Heart left ventricle (tissue), 16 donors: ENCODE data around the gene SLC28A3. TPM values are rescaled to one million over a fixed set of nuclear protein-coding genes. Genes with fewer than 3 reads are reported as not detected.
"Not testable (repeated sequence)": the region's sequence is repeated elsewhere in the genome, so short reads cannot be mapped to it uniquely, and the experiment has no call there.

ENCODE experiments used
- ATAC-seq, 4 donors: fragments of 200-7000 bp; cut with Tn5 transposase; one replicate each; pipeline ENCODE4 v1.9.1; 2020 to 2022; ENCODE audit warnings: moderate library complexity in 4 of 4, mild to moderate bottlenecking in 3 of 4, moderate number of reproducible peaks in 1 of 4
- DNase-seq, 5 donors: peaks; one replicate each; pipeline ENCODE4 v3.0.0-alpha.2; 2020
- H3K27ac ChIP-seq, 12 donors: fragments of 200-600 bp; sonication (generic) in 4 of 12; one replicate each; pipeline versions ENCODE4 v1.5.0 to v1.8.0; 2016 to 2022; ENCODE audit warnings: mild to moderate bottlenecking in 2 of 12
- H3K27me3 ChIP-seq, 9 donors: fragments of 200-600 bp; sonication (generic) in 2 of 9; one replicate each; pipeline versions ENCODE4 v1.5.1 to v1.8.0; 2016 to 2022; ENCODE audit warnings: mild to moderate bottlenecking in 3 of 9
- H3K36me3 ChIP-seq, 9 donors: fragments of 200-600 bp; sonication (generic) in 2 of 9; one replicate each; pipeline versions ENCODE4 v1.5.0 to v1.8.0; 2018 to 2022; ENCODE audit warnings: mild to moderate bottlenecking in 2 of 9
- H3K4me1 ChIP-seq, 12 donors: fragments of 200-600 bp; sonication (generic) in 4 of 12; one replicate each; pipeline versions ENCODE4 v1.5.0 to v1.8.0; 2016 to 2022; ENCODE audit warnings: mild to moderate bottlenecking in 3 of 12
- H3K4me3 ChIP-seq, 12 donors: fragments of 200-600 bp; sonication (generic) in 4 of 12; one replicate each; pipeline versions ENCODE4 v1.5.0 to v1.8.0; 2017 to 2022; ENCODE audit warnings: mild to moderate bottlenecking in 9 of 12, moderate library complexity in 4 of 12
- H3K9me3 ChIP-seq, 12 donors: fragments of 200-600 bp; sonication (generic) in 4 of 12; one replicate each; pipeline versions ENCODE4 v1.5.0 to v1.8.0; 2016 to 2022; ENCODE audit warnings: mild to moderate bottlenecking in 1 of 12
- CTCF ChIP-seq, 12 donors: fragments of 200-600 bp; sonication (generic) in 4 of 12; IDR thresholded peaks; one replicate each; pipeline versions ENCODE4 v1.5.0 to v1.8.0; 2018 to 2022; ENCODE audit warnings: antibody characterized with exemption in 12 of 12, mild to moderate bottlenecking in 5 of 12
- POLR2A ChIP-seq, 2 donors: fragments of 450-650 bp; IDR thresholded peaks; one replicate each; pipeline ENCODE4 v1.6.1; 2017; ENCODE audit warnings: antibody characterized with exemption in 2 of 2, mild to moderate bottlenecking in 2 of 2, moderate library complexity in 2 of 2
- whole genome bisulfite sequencing, 4 donors: extraction: QIAGEN DNeasy Blood & Tissue Kit in 2 of 4; methylation state at CpG; one replicate each; pipeline versions ENCODE4 v1.1.5 to v1.1.7; 2013 to 2018; 5-methylcytosine and 5-hydroxymethylcytosine counted together
- intact Hi-C, 10 donors: fragments of 100-400 bp; cut with DNase I; formaldehyde crosslinking; loops; one replicate each; pipeline versions ENCODE4 v1.11.1 to v1.14.2; 2022
- long read RNA-seq, 3 donors: library from polyadenylated mRNA; unstranded; transcript quantifications; one replicate each; pipeline ENCODE4 v2.0.0, GENCODE V29; 2020 to 2021
- polyA plus RNA-seq, 2 donors: library from polyadenylated mRNA; stranded (reverse); fragments of 200-250 nt; gene quantifications; one replicate each; pipeline ENCODE4 v1.2.3, GENCODE V29; 2013
- total RNA-seq, 9 donors: library from RNA; depleted of rRNA in 2 of 9; stranded (reverse); fragments of >200 nt in 2 of 9; fragmentation: NEBNext Ultra II Directional in 3 of 9; extraction: Animal tissue kit (Norgen Biotek cat#: 25700) in 3 of 9; gene quantifications; one replicate each; pipeline versions ENCODE4 v1.1.0 to v1.2.4, GENCODE V29; 2016 to 2023
- donor health status: ischemic (EF 13 %, LVEDD 7.1; RV severe dilation, severe dysfunction).
- donor health status: healthy with polysubstance abuse.
- donor health status: DM: no; HTN: yes; CAD: no.
- donor health status: DM: no; HTN: no; CAD: no.
- donor health status: ischemic (EF 25% LVEDD 6.9; RV normal size, moderate dysfunction).
- donor health status: ischemic (EF 25% LVEDD 5.7; RV mildly dilated, moderate dysfunction).
- donor health status: healthy.
- donor health status: DM: yes; HTN: yes; CAD: no.
- donor health status: ischemic (EF 35%, LVEDD 5.7; RV mildly dilated, moderate dysfunction).
- donor health status: nonischemic (EF 11% LVEDD 7.7; RV severe dilation, severe dysfunction).
- donor health status: DM: yes; HTN: yes; CAD: no.
- donor health status: PGD.
- donor health status: ischemic (EF 29% LVEDD 5.4; RV normal size, mild dysfunction).
- donor health status: nonischemic (EF 23%, LVEDD 6.1; RV moderate dilation, normal function).

The SLC28A3 gene
- total RNA-seq (1 to 10 TPM in 1 of 9 donors, under 1 TPM in 7, not detected in 1; 0.10 to 5.7 (median 0.22) TPM), polyA plus RNA-seq (under 1 TPM; 0.04 TPM)
- long read RNA-seq, donor 1, result 0 reads
- long read RNA-seq, donor 2, result 0 reads
- long read RNA-seq, donor 3, result 0 reads

DNA sequence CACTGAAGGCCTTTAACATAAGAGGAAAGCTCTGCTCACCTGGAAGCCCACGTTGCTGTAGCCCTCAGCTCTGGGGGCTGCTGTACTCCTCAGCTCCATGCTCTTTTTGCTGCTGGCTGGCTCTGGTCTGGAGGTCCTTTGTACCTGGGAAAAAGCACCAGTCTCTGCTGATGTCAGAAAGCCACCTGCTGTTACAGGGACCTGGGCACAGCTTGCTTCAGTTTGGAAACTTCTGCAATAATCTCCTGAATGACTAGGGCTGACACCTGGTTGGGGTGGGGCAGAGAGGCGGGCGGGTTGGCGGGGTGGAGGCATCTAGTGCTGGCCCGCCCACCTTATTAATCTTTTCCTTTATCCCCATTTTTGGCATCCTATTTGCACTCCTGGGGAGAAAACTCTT, at the start of gene SLC28A3:
Gene SLC28A3, minus strand, starts transcription at position 224 of the 400 bp plus-strand sequence. Its CDS starts 125 bp downstream, at position 99.
- H3K4me3 ChIP-seq, result peak within 1 kb of the TSS in 1 of 12 donors; percentile 26

GRCh38 chr9:84390254-84390653, 49.7 kb upstream of the SLC28A3 start:
- 65 to 76% (median 75%) methylated on average over 7 of the region's 7 CpGs for WGBS, 4 donors
- intact Hi-C loops, result loop anchor here in 9 of 10 donors (5.0 to 10.0 kb wide), 7 partner anchors 565 to 1395 kb away; no protein-coding TSS in a partner anchor
- H3K27ac ChIP-seq, H3K4me3 ChIP-seq, H3K9me3 ChIP-seq, H3K4me1 ChIP-seq, H3K36me3 ChIP-seq, ATAC-seq, DNase-seq, H3K27me3 ChIP-seq: not testable (repeated sequence)

More for the DNA sequence above, at the start of gene SLC28A3:
- peak in 2 of 4 donors; percentile 3 to 6 for ATAC-seq
- Histone ChIP-seq H3K27me3 (no peaks in the 10 kb centered on the region), H3K27ac (peak within 1 kb of the TSS in 11 of 12 donors; percentile 26 to 71 (median 64)), H3K4me1 (peaks cover 0 to 30% (median 6%) of the 10 kb centered on the region in 12 donors), H3K36me3 (no peaks in the 10 kb centered on the region), H3K9me3 (no peaks in the 10 kb centered on the region)
- 79 to 83% (median 81%) methylated on average over 5 of the region's 5 CpGs for WGBS, 4 donors
- TF ChIP-seq CTCF (IDR thresholded peaks at IDR 0.05) (no peak), POLR2A (IDR thresholded peaks at IDR 0.05) (no peak)
- DNase-seq, result no peak
- intact Hi-C loops, result no loop called here

GRCh38 chr9:84387821-84388220, 47.3 kb upstream of the SLC28A3 start:
- Histone ChIP-seq H3K36me3 (no peaks in the 10 kb centered on the region), H3K4me1 (peaks cover 0 to 7% (median 2%) of the 10 kb centered on the region in 12 donors), H3K9me3 (no peaks in the 10 kb centered on the region), H3K27ac (no peak overlapping the region), H3K27me3 (no peaks in the 10 kb centered on the region), H3K4me3 (no peak overlapping the region)
- ATAC-seq (no peak), DNase-seq (no peak)
- intact Hi-C loops, result no loop called here
- no peak for TF ChIP-seq CTCF (IDR thresholded peaks at IDR 0.05)
- TF ChIP-seq POLR2A (IDR thresholded peaks at IDR 0.05), result no peak
- WGBS, 4 donors, result 79 to 92% (median 83%) methylated on average over 5 of the region's 5 CpGs

- H3K36me3 ChIP-seq, result no peaks in the 10 kb centered on the region
- WGBS, 4 donors, result 85 to 96% (median 95%) methylated on average over 1 of the region's 1 CpG
- H3K4me1 ChIP-seq, result peaks cover 0 to 10% (median 4%) of the 10 kb centered on the region in 12 donors
- TF ChIP-seq CTCF (IDR thresholded peaks at IDR 0.05) (no peak), POLR2A (IDR thresholded peaks at IDR 0.05) (no peak)
- H3K27ac ChIP-seq, result no peak overlapping the region
- H3K27me3 ChIP-seq, result no peaks in the 10 kb centered on the region
- H3K4me3 ChIP-seq, result no peak overlapping the region
- no peak for ATAC-seq
- DNase-seq, result no peak
- intact Hi-C loops, result no loop called here
- H3K9me3 ChIP-seq, result no peaks in the 10 kb centered on the region
Measured at GRCh38 chr9:84386753-84387152, 46.2 kb upstream of the SLC28A3 start.
